Lung (tissue), 12 donors: ENCODE measurements around the gene ALG13. TPM values are rescaled to one million over a fixed set of nuclear protein-coding genes. Genes with fewer than 3 reads are reported as not detected.

Experiments
- ATAC-seq: fragments of 200-7000 bp; cut with Tn5 transposase; one replicate; pipeline ENCODE4 v1.9.1; 2020; ENCODE audit warnings: moderate number of reproducible peaks; ENCODE audit not compliant: insufficient read depth, low FRiP score
- DNase-seq, 3 donors: peaks; one replicate each; pipeline ENCODE4 v3.0.0-alpha.2; 2013 to 2017
- H3K27ac ChIP-seq, 2 donors: one replicate each; pipeline ENCODE4 v1.5.1; 2013; ENCODE audit warnings: mild to moderate bottlenecking in 2 of 2, moderate library complexity in 2 of 2, control low read depth in 1 of 2, inconsistent platforms in 1 of 2, low read depth in 1 of 2, low read length in 1 of 2
- H3K27me3 ChIP-seq, 3 donors: one replicate each; pipeline ENCODE4 v1.5.1; 2013; ENCODE audit warnings: low read length in 2 of 3; ENCODE audit not compliant: control insufficient read depth in 3 of 3, insufficient read depth in 3 of 3
- H3K36me3 ChIP-seq, 4 donors: one replicate each; pipeline ENCODE4 v1.5.1; 2013; ENCODE audit warnings: low read length in 4 of 4, mild to moderate bottlenecking in 1 of 4, moderate library complexity in 1 of 4; ENCODE audit not compliant: control insufficient read depth in 4 of 4, insufficient read depth in 4 of 4
- H3K4me1 ChIP-seq, 5 donors: one replicate each; pipeline ENCODE4 v1.5.1; 2013; ENCODE audit warnings: low read length in 5 of 5, mild to moderate bottlenecking in 2 of 5, moderate library complexity in 1 of 5; ENCODE audit not compliant: control insufficient read depth in 5 of 5, insufficient read depth in 5 of 5
- H3K4me3 ChIP-seq: one replicate; pipeline ENCODE4 v1.5.1; 2013; ENCODE audit warnings: mild to moderate bottlenecking, control low read depth, moderate library complexity
- H3K9ac ChIP-seq, 2 donors: one replicate each; pipeline ENCODE4 v1.5.1; 2013; ENCODE audit warnings: low read length in 2 of 2, control low read depth in 1 of 2; ENCODE audit not compliant: insufficient read depth in 1 of 2
- H3K9me3 ChIP-seq, 4 donors: one replicate each; pipeline ENCODE4 v1.5.1; 2013; ENCODE audit warnings: low read length in 3 of 4, mild to moderate bottlenecking in 1 of 4, moderate library complexity in 1 of 4; ENCODE audit not compliant: control insufficient read depth in 4 of 4, insufficient read depth in 3 of 4
- WGBS, 2 donors: extraction: QIAGEN DNeasy Blood & Tissue Kit; methylation state at CpG; one replicate each; pipeline ENCODE4 v1.1.7; 2013; 5-methylcytosine and 5-hydroxymethylcytosine counted together
- polyA plus RNA-seq, 2 donors: library from polyadenylated mRNA; stranded (reverse); fragments of 200-250 nt; gene quantifications; one replicate each; pipeline ENCODE4 v1.2.1, GENCODE V29; 2013
- total RNA-seq, 2 donors: library from RNA; depleted of rRNA in 1 of 2; stranded (reverse); fragments of >200 nt in 1 of 2; gene quantifications; one replicate each; pipeline ENCODE4 v1.2.1, GENCODE V29; 2014 to 2021
- TF ChIP-seq, protein P1 (sequence below): IDR thresholded peaks from 2 replicates; pipeline ENCODE4 v1.5.1; 2012; ENCODE audit warnings: mild to moderate bottlenecking; ENCODE audit errors: control extremely low read depth, extremely low read depth
- donor health status: control.
- donor health status: control.
- donor health status: Bipolar disorder and iron deficiency.
- donor health status: healthy.
- donor health status: DM: yes; HTN: yes; CAD: no.

Gene ALG13
- total and polyA plus RNA-seq, 4 donors, result 32.3 to 141 (median 39.0) TPM

GRCh38 chrX:111719426-111720210 lies 38.6 kb downstream of the ALG13 start:
- Histone ChIP-seq H3K27me3 (peaks cover 0 to 25% (median 5%) of the 10 kb centered on the region in 3 donors), H3K36me3 (no peaks in the 10 kb centered on the region), H3K9me3 (no peaks in the 10 kb centered on the region), H3K9ac (no peak overlapping the region), H3K4me3 (no peak overlapping the region), H3K27ac (no peak overlapping the region), H3K4me1 (no peaks in the 10 kb centered on the region)
- WGBS, 2 donors, result 62 to 64% methylated on average over 5 of the region's 5 CpGs
- TF ChIP-seq, protein P1, sequence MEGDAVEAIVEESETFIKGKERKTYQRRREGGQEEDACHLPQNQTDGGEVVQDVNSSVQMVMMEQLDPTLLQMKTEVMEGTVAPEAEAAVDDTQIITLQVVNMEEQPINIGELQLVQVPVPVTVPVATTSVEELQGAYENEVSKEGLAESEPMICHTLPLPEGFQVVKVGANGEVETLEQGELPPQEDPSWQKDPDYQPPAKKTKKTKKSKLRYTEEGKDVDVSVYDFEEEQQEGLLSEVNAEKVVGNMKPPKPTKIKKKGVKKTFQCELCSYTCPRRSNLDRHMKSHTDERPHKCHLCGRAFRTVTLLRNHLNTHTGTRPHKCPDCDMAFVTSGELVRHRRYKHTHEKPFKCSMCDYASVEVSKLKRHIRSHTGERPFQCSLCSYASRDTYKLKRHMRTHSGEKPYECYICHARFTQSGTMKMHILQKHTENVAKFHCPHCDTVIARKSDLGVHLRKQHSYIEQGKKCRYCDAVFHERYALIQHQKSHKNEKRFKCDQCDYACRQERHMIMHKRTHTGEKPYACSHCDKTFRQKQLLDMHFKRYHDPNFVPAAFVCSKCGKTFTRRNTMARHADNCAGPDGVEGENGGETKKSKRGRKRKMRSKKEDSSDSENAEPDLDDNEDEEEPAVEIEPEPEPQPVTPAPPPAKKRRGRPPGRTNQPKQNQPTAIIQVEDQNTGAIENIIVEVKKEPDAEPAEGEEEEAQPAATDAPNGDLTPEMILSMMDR, result no peak
- peak in 2 of 3 donors; percentile 4 to 16 for DNase-seq
- ATAC-seq, result no peak

DNA sequence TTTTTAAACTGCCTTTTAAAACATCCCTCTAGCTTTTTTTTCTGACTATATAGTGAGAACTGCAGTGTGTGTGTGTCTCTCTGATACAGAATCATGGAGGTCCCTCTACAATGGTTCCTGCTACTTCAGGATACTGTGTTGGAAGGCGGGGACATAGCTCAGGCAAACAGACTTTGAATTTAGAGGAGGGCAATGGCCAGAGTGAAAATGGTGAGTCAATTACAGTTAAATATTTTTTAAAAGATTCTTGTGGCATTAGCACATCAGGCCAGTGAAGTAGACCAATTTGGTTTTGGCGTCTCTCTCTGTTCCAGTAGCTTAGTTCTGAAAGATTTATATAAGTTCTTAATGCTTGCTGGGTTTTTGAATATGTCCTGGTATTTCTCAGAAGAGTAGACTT lies 47.1 kb downstream of the ALG13 start:
- Histone ChIP-seq H3K9ac (no peak overlapping the region), H3K9me3 (no peaks in the 10 kb centered on the region), H3K27me3 (peaks cover 0 to 47% (median 11%) of the 10 kb centered on the region in 3 donors), H3K36me3 (peaks cover 3 to 12% (median 6%) of the 10 kb centered on the region in 4 donors), H3K27ac (no peak overlapping the region), H3K4me3 (no peak overlapping the region), H3K4me1 (no peaks in the 10 kb centered on the region)
- DNase-seq (no peak), ATAC-seq (no peak)
- 90 to 95% methylated on average over 2 of the region's 2 CpGs for WGBS, 2 donors
- TF ChIP-seq, protein P1, result no peak

GRCh38 chrX:111731351-111731750 lies 50.4 kb downstream of the ALG13 start:
- TF ChIP-seq, protein P1, result no peak
- Histone ChIP-seq H3K9ac (no peak overlapping the region), H3K27me3 (peaks cover 0 to 59% (median 8%) of the 10 kb centered on the region in 3 donors), H3K36me3 (peaks cover 5 to 12% (median 9%) of the 10 kb centered on the region in 4 donors), H3K4me3 (no peak overlapping the region), H3K9me3 (no peaks in the 10 kb centered on the region), H3K4me1 (no peaks in the 10 kb centered on the region), H3K27ac (no peak overlapping the region)
- no peak for DNase-seq
- 72 to 94% methylated on average over 4 of the region's 4 CpGs for WGBS, 2 donors
- no peak for ATAC-seq
